GM19438 (cell line): ENCODE measurements around the gene ADAM12.

ENCODE experiments used
- ATAC-seq: cut with Tn5 transposase; IDR thresholded peaks from one replicate; pipeline ENCODE4 v1.9.1; 2021; ENCODE audit warnings: low read depth; ENCODE audit not compliant: unreplicated experiment

Gene ADAM12

GRCh38 chr10:126321440-126321839, 66.8 kb downstream of the ADAM12 start:
- no peak for ATAC-seq

GRCh38 chr10:126317751-126318150, 70.5 kb downstream of the ADAM12 start:
- no peak for ATAC-seq

GRCh38 chr10:126315494-126316177, 72.6 kb downstream of the ADAM12 start:
- ATAC-seq = no peak

GRCh38 chr10:126314863-126315493, 73.3 kb downstream of the ADAM12 start:
- no peak for ATAC-seq

GRCh38 chr10:126312167-126312566, 76.1 kb downstream of the ADAM12 start:
- ATAC-seq = no peak

- no peak for ATAC-seq
Measured at GRCh38 chr10:126309228-126309883, 78.9 kb downstream of the ADAM12 start.

GRCh38 chr10:126302826-126303665, 85.2 kb downstream of the ADAM12 start:
- no peak for ATAC-seq

GRCh38 chr10:126302476-126302756, 85.9 kb downstream of the ADAM12 start:
- ATAC-seq = no peak

- no peak for ATAC-seq
Measured at GRCh38 chr10:126301701-126302475, 86.4 kb downstream of the ADAM12 start.

- no peak for ATAC-seq
Measured at GRCh38 chr10:126294451-126294850, 93.8 kb downstream of the ADAM12 start.

- ATAC-seq = no peak
Measured at GRCh38 chr10:126290232-126290631, 98.0 kb downstream of the ADAM12 start.

GRCh38 chr10:126288547-126289493, 99.5 kb downstream of the ADAM12 start:
- ATAC-seq = no peak

GRCh38 chr10:126286256-126286780, 102.0 kb downstream of the ADAM12 start:
- ATAC-seq = no peak

- no peak for ATAC-seq
Measured at GRCh38 chr10:126283307-126283706, 105.0 kb downstream of the ADAM12 start.

GRCh38 chr10:126278851-126279250, 109.4 kb downstream of the ADAM12 start:
- ATAC-seq = no peak

- ATAC-seq = no peak
Measured at GRCh38 chr10:126277181-126277580, 111.1 kb downstream of the ADAM12 start.

GRCh38 chr10:126272526-126272925, 115.8 kb downstream of the ADAM12 start:
- ATAC-seq = no peak

- ATAC-seq = no peak
Measured at GRCh38 chr10:126270111-126270510, 118.2 kb downstream of the ADAM12 start.
